Islet precursor cell (in vitro differentiated cells): ENCODE data around the gene TMEM240.
A peak's percentile ranks its signal among the peaks of the same experiment; 100 is the strongest.
"Not testable (repeated sequence)": the region's sequence is repeated elsewhere in the genome, so short reads cannot be mapped to it uniquely, and the experiment has no call there.

Experiments
- DNase-seq: peaks from one replicate; pipeline ENCODE4 v3.0.0-alpha.2; 2018

Gene TMEM240

GRCh38 chr1:1523226-1523625 is 17.2 kb downstream of the TMEM240 start:
- not testable (repeated sequence) for DNase-seq

DNA sequence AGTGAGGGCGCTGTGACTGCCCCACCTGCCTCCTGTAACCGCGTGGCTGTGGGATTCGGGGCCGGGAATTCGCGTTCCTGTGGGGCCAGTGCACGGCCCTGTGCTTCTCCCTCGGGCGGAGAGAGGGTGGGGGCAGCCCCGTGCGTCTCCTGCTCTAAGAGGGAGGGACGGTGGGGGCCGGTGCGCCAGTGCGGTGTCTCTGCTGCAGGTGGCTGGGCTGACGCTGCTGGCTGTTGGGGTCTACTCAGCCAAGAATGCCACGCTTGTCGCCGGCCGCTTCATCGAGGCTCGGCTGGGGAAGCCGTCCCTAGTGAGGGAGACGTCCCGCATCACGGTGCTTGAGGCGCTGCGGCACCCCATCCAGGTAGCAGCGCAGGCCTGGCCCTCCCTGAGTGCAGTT is 17.9 kb downstream of the TMEM240 start:
- DNase-seq = not testable (repeated sequence)

GRCh38 chr1:1521331-1521730 is 19.1 kb downstream of the TMEM240 start:
- no peak for DNase-seq

- DNase-seq = not testable (repeated sequence)
Observed at GRCh38 chr1:1519805-1520505, 20.5 kb downstream of the TMEM240 start.

DNA sequence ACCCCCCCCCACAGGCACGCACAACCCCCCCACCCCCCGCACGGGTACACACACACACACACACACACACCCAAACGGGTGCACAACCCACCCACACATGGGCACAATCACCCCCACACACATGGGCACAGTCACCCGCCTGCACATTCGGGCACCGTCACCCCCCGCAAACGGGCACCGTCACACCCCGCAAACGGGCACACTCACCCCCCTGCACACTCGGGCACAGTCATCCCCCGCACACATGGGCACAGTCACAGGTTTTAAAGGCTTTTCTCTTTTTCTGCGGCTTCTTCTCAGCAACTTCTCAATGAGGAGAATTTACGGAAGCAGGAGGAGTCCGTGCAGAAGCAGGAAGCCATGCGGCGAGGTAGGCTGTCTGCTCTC is 21.8 kb downstream of the TMEM240 start:
- not testable (repeated sequence) for DNase-seq

DNA sequence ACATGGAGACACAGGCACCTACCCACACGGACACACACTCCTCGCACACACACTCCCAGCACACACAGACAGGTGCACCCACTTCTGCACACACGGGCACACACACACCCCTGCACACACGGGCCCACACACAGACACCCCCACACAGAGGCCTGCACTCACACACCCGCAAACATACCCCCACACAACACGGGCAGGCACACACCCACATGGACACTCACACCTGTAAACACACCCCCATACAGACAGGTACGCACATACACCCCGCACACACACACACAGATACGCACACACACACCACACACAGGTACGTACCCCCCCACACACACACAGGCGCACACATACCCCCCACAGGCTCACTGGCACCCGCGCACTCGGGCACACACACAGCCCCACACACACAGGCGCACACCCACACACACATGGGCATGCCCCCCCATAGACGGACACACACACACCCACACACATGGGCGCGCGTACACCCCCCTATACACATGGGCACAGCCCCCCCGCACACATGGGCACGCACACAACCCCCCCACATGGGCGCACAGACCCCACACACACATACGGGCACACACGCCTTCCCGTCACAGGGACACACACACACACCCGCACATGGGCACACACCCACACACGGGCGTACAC is 22.3 kb downstream of the TMEM240 start:
- no peak for DNase-seq

DNA sequence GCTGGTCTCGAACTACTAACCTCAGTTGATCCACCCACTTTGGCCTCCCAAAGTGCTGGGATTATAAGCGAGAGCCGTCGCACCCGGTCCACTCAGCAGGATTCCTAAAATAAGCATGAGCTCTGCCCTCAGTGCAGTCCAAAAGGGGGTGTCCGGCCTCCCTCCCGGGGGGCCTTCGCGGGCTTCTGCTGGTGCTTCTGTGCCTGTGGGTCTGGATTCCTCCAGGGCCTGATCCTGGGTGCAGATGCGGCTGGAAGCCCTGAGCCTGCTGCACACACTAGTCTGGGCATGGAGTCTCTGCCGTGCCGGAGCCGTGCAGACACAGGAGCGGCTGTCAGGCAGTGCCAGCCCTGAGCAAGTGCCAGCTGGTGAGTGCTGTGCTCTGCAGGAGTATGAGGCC is 23.5 kb downstream of the TMEM240 start:
- DNase-seq = not testable (repeated sequence)

- not testable (repeated sequence) for DNase-seq
Observed at GRCh38 chr1:1514376-1514775, 26.0 kb downstream of the TMEM240 start.

DNA sequence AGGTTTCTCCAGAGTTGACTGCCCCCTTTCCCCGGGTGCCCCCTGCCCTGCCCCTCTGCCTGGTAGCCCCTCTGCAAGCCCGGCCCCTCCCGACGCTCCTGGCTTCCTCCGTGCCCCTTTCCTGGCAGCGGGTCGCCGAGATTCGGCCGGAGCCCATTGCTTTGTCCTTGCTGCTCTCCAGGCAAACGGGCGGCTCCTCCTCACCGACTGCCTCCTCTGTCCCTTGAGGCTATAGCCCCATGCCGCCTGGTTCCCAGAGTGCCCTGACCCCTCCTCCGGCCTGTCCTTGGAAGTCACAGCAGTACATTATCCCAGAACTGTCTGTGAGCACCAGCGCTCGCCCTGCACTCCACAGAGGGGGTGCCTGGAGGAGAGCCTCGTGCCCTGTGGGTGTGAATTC is 26.7 kb downstream of the TMEM240 start:
- DNase-seq = not testable (repeated sequence)

DNA sequence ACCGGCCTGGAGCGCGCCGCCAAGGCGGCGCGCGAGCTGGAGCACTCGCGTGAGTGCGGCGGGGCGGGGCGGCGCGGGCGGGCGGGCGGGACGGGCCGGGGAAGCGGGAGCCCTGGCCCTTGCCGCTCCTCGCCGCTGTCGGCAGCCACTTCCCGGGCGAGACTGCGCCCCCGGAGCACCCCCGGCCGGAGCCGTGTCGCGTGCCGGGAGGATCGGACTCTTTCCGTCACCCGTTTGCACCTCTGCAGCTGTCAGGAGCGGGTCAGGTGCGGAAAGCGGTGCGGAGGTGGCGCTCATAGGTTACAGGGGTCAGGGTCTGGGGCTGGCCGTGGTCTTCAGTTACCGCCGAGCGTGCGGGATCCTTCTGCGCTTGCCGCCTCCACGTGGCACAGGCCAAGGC is 28.0 kb downstream of the TMEM240 start:
- not testable (repeated sequence) for DNase-seq

DNA sequence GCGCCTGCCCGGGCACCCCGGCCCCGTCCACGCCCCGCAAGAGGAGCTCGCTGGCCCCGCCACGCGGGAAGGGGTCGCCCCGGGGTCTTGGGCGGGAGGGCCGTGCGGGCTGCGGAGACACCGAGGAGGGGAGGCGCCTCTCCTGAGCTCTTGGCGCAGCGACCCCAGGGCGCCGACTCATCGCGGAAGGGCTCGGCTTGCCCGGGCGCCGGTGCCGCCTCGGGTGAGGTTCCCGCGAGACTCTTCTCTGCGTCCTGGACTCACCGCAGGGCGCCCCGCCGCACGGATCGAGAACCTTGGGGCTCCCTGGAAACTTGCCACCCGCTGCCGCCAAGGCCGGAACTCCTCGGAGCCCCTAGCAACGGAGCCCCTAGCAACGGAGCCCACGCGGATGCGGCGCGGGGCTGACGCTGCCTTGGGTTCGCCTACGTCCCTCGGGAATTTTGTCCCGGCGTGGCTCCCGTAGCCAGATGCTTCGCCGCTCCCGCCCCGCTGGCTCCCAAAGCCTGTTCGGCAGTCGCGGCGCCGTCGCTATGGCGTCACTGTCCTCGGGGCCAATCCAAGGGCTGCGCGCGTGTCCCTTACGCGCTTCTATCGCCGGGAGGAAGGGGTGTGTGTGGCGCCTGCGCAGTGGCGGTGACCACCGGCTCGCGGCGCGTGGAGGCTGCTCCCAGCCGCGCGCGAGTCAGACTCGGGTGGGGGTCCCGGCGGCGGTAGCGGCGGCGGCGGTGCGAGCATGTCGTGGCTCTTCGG is 28.7 kb downstream of the TMEM240 start, which contains the start of gene ATAD3A:
TSS of gene ATAD3A (plus strand) at position 630 of the 753 bp plus-strand sequence. CDS start at position 737, 107 bp downstream.
- DNase-seq = peak; percentile 98

GRCh38 chr1:1510912-1511532 is 29.4 kb downstream of the TMEM240 start:
- peak; percentile 69 for DNase-seq

DNA sequence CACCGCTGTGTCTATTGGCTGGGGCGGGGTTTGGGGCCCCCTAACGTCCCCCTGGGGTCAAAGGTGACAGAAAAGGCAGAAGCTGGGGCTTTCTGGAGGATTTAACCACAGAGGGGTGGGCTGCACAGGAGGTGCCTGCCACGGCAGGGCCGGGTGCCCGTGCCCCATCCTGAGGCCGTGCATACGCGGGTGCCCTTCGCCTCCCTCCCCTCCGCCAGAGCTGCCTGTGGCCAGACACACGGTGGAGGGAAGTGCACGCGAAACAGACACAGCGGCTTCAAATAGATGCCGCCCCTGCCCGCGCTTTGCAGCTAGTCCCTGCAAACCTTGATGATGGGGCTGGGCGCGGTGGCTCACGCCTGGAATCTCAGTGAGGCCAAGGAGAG is 31.0 kb downstream of the TMEM240 start:
- DNase-seq = not testable (repeated sequence)

GRCh38 chr1:1508775-1509464 is 31.5 kb downstream of the TMEM240 start:
- not testable (repeated sequence) for DNase-seq

DNA sequence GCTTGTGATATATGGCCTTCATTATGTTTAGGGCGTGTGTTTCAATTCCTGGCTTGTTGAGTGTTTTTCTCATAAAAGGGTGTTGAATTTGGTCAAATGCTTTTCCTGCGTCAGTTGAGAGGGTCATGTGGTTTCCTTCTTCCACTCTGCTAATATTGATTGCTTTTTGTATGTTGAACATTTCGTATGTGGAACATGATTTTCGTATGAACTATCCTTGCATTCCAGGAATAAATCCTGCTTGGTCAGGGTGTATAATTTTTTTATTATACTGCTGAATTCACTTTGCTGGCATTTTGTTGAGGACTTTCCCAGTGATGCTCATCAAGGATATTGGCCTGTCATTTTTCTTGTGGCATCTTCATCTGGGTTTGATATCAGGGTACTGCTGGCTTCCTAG is 33.1 kb downstream of the TMEM240 start:
- DNase-seq = no peak

DNA sequence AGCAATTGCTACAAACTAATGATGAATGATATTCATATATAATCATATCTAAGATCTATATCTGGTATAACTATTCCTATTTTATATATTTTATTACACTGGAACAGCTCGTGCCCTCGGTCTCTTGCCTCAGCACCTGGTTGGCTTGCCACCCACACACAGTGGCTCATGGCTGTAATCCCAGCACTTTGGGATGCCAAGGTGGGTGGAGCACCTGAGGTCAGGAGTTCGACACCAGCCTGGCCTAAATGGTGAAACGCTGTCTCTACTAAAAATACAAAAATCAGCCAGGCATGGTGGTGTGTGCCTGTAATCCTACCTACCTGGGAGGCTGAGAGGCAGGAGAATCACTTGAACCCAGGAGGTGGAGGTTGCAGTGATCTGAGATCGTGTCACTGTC is 34.6 kb downstream of the TMEM240 start:
- not testable (repeated sequence) for DNase-seq

GRCh38 chr1:1505366-1505798 is 35.0 kb downstream of the TMEM240 start:
- not testable (repeated sequence) for DNase-seq

DNA sequence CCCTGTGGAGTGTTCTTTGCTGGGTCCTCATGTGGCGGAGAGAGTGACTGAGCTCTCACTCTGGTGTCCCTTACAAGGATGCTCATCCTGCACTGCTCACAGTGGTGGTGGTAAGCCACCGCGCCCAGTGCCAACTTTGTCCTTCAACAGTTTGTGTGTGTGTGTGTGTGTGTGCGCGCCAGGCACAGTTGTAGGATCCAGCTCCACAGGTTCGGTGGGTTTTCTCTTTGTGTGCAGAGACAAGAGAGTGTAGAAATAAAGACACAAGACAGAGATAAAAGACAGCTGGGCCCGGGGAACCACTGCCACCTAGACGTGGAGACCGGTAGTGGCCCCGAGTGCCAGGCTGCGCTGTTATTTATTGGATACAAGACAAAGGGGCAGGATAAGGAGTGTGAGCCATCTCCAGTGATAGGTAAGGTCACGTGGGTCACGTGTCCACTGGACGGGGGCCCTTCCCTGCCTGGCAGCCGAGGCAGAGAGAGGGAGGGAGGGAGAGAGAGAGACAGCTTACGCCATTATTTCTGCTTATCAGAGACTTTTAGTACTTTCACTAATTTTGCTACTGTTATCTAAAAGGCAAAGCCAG is 35.6 kb downstream of the TMEM240 start:
- peak; percentile 94 for DNase-seq

GRCh38 chr1:1495461-1495975 is 44.9 kb downstream of the TMEM240 start:
- not testable (repeated sequence) for DNase-seq

- DNase-seq = not testable (repeated sequence)
Observed at GRCh38 chr1:1494311-1494710, 46.1 kb downstream of the TMEM240 start.

DNA sequence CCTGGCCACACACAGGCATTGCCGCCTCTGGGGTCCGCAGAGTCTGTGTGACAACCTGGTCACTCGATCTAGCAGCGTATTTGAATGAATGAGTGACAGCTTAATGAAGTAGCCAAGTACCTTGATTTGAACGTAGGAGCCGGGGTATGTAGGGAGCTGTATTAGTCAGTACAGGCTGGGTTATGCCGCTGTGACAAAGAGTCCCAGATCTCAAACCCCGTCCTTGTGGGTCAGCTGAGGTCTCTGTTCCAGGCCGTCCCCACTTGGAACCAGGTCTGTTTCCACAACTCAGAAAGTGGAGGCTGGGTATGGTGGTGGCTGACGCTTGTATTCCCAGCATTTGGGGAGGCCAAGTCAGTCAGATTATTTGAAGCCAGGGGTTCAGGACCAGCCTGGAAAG is 48.8 kb downstream of the TMEM240 start:
- DNase-seq = no peak
